ENCODE data around the gene TMPRSS4. TPM values are rescaled to one million over a fixed set of nuclear protein-coding genes. Genes with fewer than 3 reads are reported as not detected.

TMPRSS4 gene
- total RNA-seq, 1 donor from 2014 or later = not detected

GRCh38 chr11:118152020-118152551, 75.2 kb downstream of the TMPRSS4 start:
- no peak for DNase-seq (ENCODE audit: low spot score)

- DNase-seq (ENCODE audit: low spot score) = no peak
These were observed 75.9 kb downstream of the TMPRSS4 start, which contains the start of gene SCN4B for GRCh38 chr11:118152552-118153471. Gene SCN4B, minus strand, starts transcription at chr11:118152823. Its CDS starts 150 bp downstream, at chr11:118152673.

- no peak for DNase-seq (ENCODE audit: low spot score)
These were observed 76.6 kb downstream of the TMPRSS4 start for GRCh38 chr11:118153516-118153915.

GRCh38 chr11:118153976-118154375, 77.1 kb downstream of the TMPRSS4 start:
- DNase-seq (ENCODE audit: low spot score) = no peak

GRCh38 chr11:118154641-118155040, 77.8 kb downstream of the TMPRSS4 start:
- DNase-seq (ENCODE audit: low spot score) = no peak

GRCh38 chr11:118155776-118156530, 79.1 kb downstream of the TMPRSS4 start:
- DNase-seq (ENCODE audit: low spot score) = no peak

- DNase-seq (ENCODE audit: low spot score) = no peak
These were observed 79.8 kb downstream of the TMPRSS4 start for GRCh38 chr11:118156531-118157185.

- no peak for DNase-seq (ENCODE audit: low spot score)
These were observed 80.5 kb downstream of the TMPRSS4 start for GRCh38 chr11:118157186-118157895.

GRCh38 chr11:118161786-118162185, 84.9 kb downstream of the TMPRSS4 start:
- no peak for DNase-seq (ENCODE audit: low spot score)

GRCh38 chr11:118162846-118163245, 86.0 kb downstream of the TMPRSS4 start:
- no peak for DNase-seq (ENCODE audit: low spot score)

- no peak for DNase-seq (ENCODE audit: low spot score)
These were observed 86.6 kb downstream of the TMPRSS4 start for GRCh38 chr11:118163494-118163893.

GRCh38 chr11:118164885-118165284, 88.0 kb downstream of the TMPRSS4 start:
- DNase-seq (ENCODE audit: low spot score) = no peak

GRCh38 chr11:118166641-118167040, 89.8 kb downstream of the TMPRSS4 start:
- no peak for DNase-seq (ENCODE audit: low spot score)

GRCh38 chr11:118167253-118167652, 90.4 kb downstream of the TMPRSS4 start:
- no peak for DNase-seq (ENCODE audit: low spot score)

GRCh38 chr11:118167906-118168305, 91.0 kb downstream of the TMPRSS4 start:
- DNase-seq (ENCODE audit: low spot score) = no peak

- no peak for DNase-seq (ENCODE audit: low spot score)
These were observed 91.4 kb downstream of the TMPRSS4 start for GRCh38 chr11:118168316-118168715.

- DNase-seq (ENCODE audit: low spot score) = no peak
These were observed 91.9 kb downstream of the TMPRSS4 start for GRCh38 chr11:118168751-118169150.

- DNase-seq (ENCODE audit: low spot score) = no peak
These were observed 92.6 kb downstream of the TMPRSS4 start for GRCh38 chr11:118169300-118170140.

GRCh38 chr11:118170231-118170630, 93.4 kb downstream of the TMPRSS4 start:
- no peak for DNase-seq (ENCODE audit: low spot score)

GRCh38 chr11:118170882-118171268, 94.0 kb downstream of the TMPRSS4 start:
- DNase-seq (ENCODE audit: low spot score) = no peak
